ENCODE measurements around the gene NUMB.

GRCh38 chr14:73235531-73236155 is 222.7 kb downstream of the NUMB start:
- TF ChIP-seq, protein P1, sequence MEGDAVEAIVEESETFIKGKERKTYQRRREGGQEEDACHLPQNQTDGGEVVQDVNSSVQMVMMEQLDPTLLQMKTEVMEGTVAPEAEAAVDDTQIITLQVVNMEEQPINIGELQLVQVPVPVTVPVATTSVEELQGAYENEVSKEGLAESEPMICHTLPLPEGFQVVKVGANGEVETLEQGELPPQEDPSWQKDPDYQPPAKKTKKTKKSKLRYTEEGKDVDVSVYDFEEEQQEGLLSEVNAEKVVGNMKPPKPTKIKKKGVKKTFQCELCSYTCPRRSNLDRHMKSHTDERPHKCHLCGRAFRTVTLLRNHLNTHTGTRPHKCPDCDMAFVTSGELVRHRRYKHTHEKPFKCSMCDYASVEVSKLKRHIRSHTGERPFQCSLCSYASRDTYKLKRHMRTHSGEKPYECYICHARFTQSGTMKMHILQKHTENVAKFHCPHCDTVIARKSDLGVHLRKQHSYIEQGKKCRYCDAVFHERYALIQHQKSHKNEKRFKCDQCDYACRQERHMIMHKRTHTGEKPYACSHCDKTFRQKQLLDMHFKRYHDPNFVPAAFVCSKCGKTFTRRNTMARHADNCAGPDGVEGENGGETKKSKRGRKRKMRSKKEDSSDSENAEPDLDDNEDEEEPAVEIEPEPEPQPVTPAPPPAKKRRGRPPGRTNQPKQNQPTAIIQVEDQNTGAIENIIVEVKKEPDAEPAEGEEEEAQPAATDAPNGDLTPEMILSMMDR (conservative IDR thresholded peaks at IDR 0.05; ENCODE audit: low read length): no peak
- no peak for TF ChIP-seq EZH2phosphoT487 (IDR thresholded peaks at IDR 0.05; ENCODE audit: borderline replicate concordance, low read depth, low read length)
